ENCODE measurements around the gene MEAF6. TPM values are rescaled to one million over a fixed set of nuclear protein-coding genes. Genes with fewer than 3 reads are reported as not detected.

MEAF6 gene
- polyA plus RNA-seq, 1 of the 3 experiments (the other 2 are of a cell fraction): 60.5 TPM

- TF ChIP-seq, protein P1, sequence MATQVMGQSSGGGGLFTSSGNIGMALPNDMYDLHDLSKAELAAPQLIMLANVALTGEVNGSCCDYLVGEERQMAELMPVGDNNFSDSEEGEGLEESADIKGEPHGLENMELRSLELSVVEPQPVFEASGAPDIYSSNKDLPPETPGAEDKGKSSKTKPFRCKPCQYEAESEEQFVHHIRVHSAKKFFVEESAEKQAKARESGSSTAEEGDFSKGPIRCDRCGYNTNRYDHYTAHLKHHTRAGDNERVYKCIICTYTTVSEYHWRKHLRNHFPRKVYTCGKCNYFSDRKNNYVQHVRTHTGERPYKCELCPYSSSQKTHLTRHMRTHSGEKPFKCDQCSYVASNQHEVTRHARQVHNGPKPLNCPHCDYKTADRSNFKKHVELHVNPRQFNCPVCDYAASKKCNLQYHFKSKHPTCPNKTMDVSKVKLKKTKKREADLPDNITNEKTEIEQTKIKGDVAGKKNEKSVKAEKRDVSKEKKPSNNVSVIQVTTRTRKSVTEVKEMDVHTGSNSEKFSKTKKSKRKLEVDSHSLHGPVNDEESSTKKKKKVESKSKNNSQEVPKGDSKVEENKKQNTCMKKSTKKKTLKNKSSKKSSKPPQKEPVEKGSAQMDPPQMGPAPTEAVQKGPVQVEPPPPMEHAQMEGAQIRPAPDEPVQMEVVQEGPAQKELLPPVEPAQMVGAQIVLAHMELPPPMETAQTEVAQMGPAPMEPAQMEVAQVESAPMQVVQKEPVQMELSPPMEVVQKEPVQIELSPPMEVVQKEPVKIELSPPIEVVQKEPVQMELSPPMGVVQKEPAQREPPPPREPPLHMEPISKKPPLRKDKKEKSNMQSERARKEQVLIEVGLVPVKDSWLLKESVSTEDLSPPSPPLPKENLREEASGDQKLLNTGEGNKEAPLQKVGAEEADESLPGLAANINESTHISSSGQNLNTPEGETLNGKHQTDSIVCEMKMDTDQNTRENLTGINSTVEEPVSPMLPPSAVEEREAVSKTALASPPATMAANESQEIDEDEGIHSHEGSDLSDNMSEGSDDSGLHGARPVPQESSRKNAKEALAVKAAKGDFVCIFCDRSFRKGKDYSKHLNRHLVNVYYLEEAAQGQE (IDR thresholded peaks at IDR 0.05; ENCODE audit: low read depth, low read length): no peak
- TF ChIP-seq GABPA (IDR thresholded peaks at IDR 0.05; ENCODE audit: low read depth): peak; percentile 99
- TF ChIP-seq, protein P2, sequence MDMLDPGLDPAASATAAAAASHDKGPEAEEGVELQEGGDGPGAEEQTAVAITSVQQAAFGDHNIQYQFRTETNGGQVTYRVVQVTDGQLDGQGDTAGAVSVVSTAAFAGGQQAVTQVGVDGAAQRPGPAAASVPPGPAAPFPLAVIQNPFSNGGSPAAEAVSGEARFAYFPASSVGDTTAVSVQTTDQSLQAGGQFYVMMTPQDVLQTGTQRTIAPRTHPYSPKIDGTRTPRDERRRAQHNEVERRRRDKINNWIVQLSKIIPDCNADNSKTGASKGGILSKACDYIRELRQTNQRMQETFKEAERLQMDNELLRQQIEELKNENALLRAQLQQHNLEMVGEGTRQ (IDR thresholded peaks at IDR 0.05; ENCODE audit: borderline replicate concordance, low read depth, low read length): peak; percentile 65; the same call in 1 of the 2 replicates
- peak; percentile 95 for TF ChIP-seq MAX (IDR thresholded peaks at IDR 0.05; ENCODE audit: low read depth)
- peak; percentile 86 for TF ChIP-seq ELF1 (IDR thresholded peaks at IDR 0.05)
- no peak for TF ChIP-seq FOSL2 (IDR thresholded peaks at IDR 0.05; ENCODE audit: borderline replicate concordance, low read depth)
- TF ChIP-seq, protein P3, sequence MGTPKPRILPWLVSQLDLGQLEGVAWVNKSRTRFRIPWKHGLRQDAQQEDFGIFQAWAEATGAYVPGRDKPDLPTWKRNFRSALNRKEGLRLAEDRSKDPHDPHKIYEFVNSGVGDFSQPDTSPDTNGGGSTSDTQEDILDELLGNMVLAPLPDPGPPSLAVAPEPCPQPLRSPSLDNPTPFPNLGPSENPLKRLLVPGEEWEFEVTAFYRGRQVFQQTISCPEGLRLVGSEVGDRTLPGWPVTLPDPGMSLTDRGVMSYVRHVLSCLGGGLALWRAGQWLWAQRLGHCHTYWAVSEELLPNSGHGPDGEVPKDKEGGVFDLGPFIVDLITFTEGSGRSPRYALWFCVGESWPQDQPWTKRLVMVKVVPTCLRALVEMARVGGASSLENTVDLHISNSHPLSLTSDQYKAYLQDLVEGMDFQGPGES (IDR thresholded peaks at IDR 0.05; ENCODE audit: low read depth, low read length): no peak
- TF ChIP-seq RXRA (IDR thresholded peaks at IDR 0.05; ENCODE audit: borderline replicate concordance, low read depth): no peak
Measured at GRCh38 chr1:37553927-37554808, 39.6 kb upstream of the MEAF6 start, which contains the start of gene SNIP1 (continued).

- 1% methylated on average over 9 of the region's 11 CpGs for WGBS (ENCODE audit: low lambda C conversion rate)
- peaks cover 55% of the 10 kb centered on the region for H3K79me2 ChIP-seq (ENCODE audit: insufficient read depth)
- H2AFZ ChIP-seq (ENCODE audit: low read depth): peak overlapping the region; percentile 68; the same call in 1 of the 2 replicates
- H3K27me3 ChIP-seq (ENCODE audit: insufficient read depth): no peaks in the 10 kb centered on the region
- no peaks in the 10 kb centered on the region for H3K9me3 ChIP-seq
- peaks cover 22 to 36% of the 10 kb centered on the region in 2 experiments for H3K36me3 ChIP-seq (replicated peaks in 1 of 2; ENCODE audit: control insufficient read depth in 1 of 2, insufficient read depth in 2 of 2, low read length in 1 of 2)
- ChIA-PET POLR2A (no interaction called here), CTCF (interaction anchor here (1.0 kb wide), 1 partner anchor 67 kb away, joined by 4 read pairs; no protein-coding TSS in a partner anchor)
- peak overlapping the region; percentile 84 for H3K4me2 ChIP-seq
- peak overlapping the region; percentile 61 to 85; a peak in 3 of 4 replicates for H3K27ac ChIP-seq (ENCODE audit: low read depth in 2 of 2, low read length in 1 of 2)
- TF ChIP-seq FOXJ3 (CRISPR knock-in tag; IDR thresholded peaks at IDR 0.05) (no peak), TCF12 (IDR thresholded peaks at IDR 0.05) (no peak), RFX5 (IDR thresholded peaks at IDR 0.05; ENCODE audit: low read length) (no peak), RCOR1 (IDR thresholded peaks at IDR 0.05; ENCODE audit: low read length) (no peak), JUND (IDR thresholded peaks at IDR 0.05) (no peak), ELF1 (IDR thresholded peaks at IDR 0.05) (no peak), SMC3 (IDR thresholded peaks at IDR 0.05; ENCODE audit: low read depth, low read length) (no peak), CHD2 (IDR thresholded peaks at IDR 0.05; ENCODE audit: low read length, partially characterized antibody) (no peak), FOXM1 (IDR thresholded peaks at IDR 0.05; ENCODE audit: low read depth) (no peak), POLR2AphosphoS5 (IDR thresholded peaks at IDR 0.05; ENCODE audit: low read depth, low read length) (no peak), YY1 (IDR thresholded peaks at IDR 0.05; ENCODE audit: low read depth) (no peak), TAF1 (IDR thresholded peaks at IDR 0.05; ENCODE audit: borderline replicate concordance, low read depth, low read length) (no peak), GATA2 (CRISPR knock-in tag; IDR thresholded peaks at IDR 0.05) (no peak)
- peak overlapping the region; percentile 91 to 95 for H3K4me3 ChIP-seq (ENCODE audit: low read depth in 2 of 2, low read length in 1 of 2)
- H3K4me1 ChIP-seq (ENCODE audit: control insufficient read depth in 1 of 2, insufficient read depth in 2 of 2, low read depth in 1 of 2, low read length in 1 of 2): peaks cover 10 to 23% of the 10 kb centered on the region in 2 experiments; a peak in 2 of 4 replicates
- peaks cover 12% of the 10 kb centered on the region for H3F3A ChIP-seq (replicated peaks; ENCODE audit: insufficient read depth)
- peak overlapping the region; percentile 94 for H3K9ac ChIP-seq
- no peaks in the 10 kb centered on the region for H3K9me2 ChIP-seq
- DNase-seq: no peak
- H4K20me1 ChIP-seq (ENCODE audit: insufficient read depth): peaks cover 12% of the 10 kb centered on the region; the same call in 1 of the 2 replicates
Measured at GRCh38 chr1:37553598-37553926, 39.0 kb upstream of the MEAF6 start.

Measured in SK-N-SH (cell line).